Measurements from ENCODE around the gene POU6F2. TPM values are rescaled to one million over a fixed set of nuclear protein-coding genes. Genes with fewer than 3 reads are reported as not detected.

Gene POU6F2, protein sequence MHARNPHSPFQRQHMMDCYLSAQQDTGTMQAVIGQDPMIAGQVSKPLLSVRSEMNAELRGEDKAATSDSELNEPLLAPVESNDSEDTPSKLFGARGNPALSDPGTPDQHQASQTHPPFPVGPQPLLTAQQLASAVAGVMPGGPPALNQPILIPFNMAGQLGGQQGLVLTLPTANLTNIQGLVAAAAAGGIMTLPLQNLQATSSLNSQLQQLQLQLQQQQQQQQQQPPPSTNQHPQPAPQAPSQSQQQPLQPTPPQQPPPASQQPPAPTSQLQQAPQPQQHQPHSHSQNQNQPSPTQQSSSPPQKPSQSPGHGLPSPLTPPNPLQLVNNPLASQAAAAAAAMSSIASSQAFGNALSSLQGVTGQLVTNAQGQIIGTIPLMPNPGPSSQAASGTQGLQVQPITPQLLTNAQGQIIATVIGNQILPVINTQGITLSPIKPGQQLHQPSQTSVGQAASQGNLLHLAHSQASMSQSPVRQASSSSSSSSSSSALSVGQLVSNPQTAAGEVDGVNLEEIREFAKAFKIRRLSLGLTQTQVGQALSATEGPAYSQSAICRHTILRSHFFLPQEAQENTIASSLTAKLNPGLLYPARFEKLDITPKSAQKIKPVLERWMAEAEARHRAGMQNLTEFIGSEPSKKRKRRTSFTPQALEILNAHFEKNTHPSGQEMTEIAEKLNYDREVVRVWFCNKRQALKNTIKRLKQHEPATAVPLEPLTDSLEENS
- not detected in 2 replicates for total RNA-seq

GRCh38 chr7:38977685-38978084 is at the start of gene POU6F2:
TSS of gene POU6F2 (plus strand) at chr7:38977909. CDS start at chr7:38977954, 45 bp downstream.

Other genes with a start within 250 kb of the POU6F2 start
- gene VPS41, start 68.7 kb upstream of the POU6F2 start, total RNA-seq = 77.7 and 79.7 TPM in 2 replicates

Data from smooth muscle cell of trachea (primary cell).